Medulla oblongata (tissue), 1 donor: ENCODE data around the gene SNX20.

Experiments
- DNase-seq: peaks from one replicate; pipeline ENCODE4 v3.0.0-alpha.2; 2015; ENCODE audit errors: extremely low spot score

The SNX20 gene

GRCh38 chr16:50634947-50635346 is 46.2 kb downstream of the SNX20 start:
- no peak for DNase-seq

DNA sequence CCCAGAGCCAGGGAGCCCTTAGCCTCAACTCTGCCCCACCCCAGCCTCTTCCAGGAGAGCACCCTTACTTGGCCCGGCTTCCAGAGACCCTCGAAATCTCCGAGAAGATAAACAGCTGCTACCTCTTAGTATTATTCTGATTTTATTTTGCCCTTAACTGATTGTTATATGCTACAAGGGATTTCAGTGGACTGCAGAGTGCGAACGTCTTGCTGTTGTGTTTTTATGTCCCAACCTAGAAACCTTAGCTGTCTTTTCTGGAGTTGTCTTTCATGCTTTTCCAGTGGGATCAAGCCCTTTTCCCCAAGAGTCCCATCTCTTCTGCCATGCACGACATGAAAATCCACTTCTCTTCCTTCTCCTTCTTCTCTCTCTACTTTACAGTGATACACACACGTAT is 47.0 kb downstream of the SNX20 start:
- DNase-seq: no peak

DNA sequence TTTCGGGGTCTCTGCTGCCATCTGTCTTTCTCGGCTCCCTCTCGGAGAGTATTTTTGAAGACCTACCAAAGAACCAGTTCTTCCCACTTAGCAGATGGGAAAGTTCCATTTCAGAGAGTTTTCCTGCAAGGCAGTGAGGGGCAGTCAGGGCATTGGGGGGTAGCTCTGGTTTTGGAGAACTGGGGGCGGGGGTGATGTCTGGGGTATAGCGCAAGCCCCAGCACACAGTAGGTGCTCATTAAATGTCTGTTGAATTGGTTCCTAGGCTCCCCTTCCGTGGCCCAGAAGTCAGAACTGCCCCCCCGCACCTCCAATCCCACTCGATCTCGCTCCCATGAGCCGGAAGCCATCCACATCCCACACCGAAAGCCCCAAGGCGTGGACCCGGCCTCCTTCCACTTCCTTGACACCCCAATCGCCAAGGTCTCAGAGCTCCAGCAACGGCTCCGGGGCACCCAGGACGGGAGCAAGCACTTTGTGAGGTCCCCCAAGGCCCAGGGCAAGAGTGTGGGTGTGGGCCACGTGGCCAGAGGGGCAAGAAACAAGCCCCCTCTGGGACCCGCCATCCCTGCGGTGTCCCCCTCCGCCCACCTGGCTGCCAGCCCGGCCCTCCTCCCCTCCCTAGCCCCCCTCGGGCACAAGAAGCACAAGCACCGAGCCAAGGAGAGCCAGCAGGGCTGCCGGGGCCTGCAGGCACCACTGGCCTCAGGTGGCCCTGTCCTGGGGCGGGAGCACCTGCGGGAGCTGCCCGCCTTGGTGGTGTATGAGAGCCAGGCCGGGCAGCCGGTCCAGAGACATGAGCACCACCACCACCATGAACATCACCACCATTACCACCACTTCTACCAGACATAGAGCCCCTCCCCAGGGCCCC is 47.9 kb downstream of the SNX20 start:
- no peak for DNase-seq

- DNase-seq: no peak
These were observed 49.0 kb downstream of the SNX20 start for GRCh38 chr16:50631985-50632576.

DNA sequence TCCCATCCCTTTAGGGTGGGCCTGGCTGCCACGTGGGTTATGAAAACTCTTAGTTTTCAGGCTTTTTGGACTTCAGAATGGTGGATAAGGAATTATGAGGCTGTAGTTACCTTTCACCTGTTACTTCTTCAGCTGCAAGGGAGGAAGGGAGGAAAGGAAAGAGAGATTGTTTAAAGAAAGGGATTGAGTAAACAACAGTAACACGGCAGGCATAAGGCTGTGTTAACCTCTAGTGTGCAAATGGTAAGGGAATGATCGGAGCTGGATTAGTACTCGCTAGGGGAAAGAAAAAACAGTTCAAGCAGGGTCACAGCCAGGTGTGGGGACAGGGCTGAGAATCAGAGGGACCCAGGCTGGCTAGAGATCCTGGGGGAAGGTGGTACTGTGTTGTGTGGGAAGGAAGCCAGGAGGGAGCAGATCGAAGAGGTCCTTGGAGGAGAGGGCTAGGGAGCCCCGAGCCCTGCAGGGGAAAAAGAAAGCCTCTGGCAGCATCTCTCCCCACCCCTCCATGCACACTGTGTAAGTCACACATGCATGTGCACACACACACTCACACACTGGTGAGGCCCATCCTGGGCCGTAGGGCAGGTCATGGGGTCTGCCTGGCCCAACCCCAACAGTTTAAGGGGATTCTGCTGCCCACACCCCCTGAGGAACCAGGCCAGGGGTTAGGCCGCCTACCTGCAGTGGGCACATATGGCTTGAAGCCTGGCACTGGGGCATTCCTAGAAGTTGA is 49.7 kb downstream of the SNX20 start:
- DNase-seq: no peak

- no peak for DNase-seq
These were observed 50.6 kb downstream of the SNX20 start for GRCh38 chr16:50630394-50631020.

DNA sequence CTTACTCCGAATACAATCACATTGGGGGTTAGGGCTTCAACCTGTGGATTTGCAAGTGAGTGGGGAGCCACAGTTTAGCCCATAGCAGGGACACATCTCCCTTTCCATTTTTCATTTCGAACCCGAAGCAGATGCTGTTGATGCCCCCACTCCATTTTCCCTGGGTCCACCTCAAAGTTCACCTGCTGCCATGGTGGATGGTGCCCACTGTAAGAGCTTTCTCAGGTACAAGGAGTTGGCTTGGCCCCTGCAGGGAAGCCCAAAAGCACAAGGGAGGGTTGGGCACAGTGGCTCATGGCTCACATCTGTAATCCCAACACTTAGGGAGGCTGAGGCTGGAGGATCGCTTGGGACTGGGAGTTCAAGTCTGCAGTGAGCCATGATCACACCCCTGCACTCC is 51.8 kb downstream of the SNX20 start:
- DNase-seq: no peak

DNA sequence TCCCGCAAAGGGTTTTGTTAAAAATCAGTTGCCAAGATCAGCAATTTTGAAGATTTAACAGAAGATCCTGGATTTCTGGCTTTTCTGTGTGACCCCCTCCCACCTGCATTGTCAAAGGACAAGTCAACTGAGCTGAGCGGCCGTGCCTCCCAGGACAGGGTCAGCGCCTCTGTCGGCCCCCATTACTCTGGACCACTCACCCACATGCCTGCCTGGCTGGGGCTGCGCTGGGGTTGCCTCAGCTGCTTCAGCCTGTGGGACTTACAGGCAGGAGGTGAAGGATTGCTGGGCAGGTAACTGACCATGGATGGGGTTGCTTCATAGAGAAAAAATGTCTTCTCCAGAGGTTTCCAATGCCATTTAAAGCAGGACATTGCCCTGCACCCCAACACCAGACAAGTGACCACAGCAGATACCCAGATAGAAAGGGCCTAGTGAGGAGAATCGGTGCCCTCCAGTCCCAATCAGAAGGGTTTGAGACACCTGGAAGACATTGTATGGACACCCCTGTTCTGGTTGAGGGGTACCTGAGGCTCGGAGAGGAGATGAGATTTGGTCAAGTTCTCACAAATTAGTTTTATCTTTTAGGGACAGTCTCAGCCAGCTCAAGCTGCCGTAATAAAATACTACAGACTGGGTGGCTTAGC is 52.8 kb downstream of the SNX20 start:
- DNase-seq: no peak

DNA sequence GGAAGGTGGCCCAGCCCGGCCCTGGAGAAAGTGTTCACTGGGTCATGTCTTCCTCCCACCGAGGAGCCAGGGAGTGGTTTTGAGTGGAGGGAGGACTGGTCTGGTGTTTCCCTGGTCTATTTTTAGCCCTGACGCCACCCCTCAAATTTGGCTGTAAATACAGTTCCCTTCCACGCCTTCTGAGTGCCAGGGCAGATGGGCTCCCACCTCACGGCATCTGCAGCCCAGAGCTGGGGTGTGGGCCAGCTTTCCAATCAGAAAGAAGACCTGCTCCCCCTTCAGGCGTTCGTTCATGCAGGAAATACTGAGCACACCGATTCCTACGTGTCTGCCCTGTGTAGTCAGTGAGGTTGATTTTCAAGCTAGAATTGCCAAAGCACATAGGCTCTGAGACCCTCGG is 53.7 kb downstream of the SNX20 start:
- peak; percentile 50 for DNase-seq

- DNase-seq: no peak
These were observed 54.2 kb downstream of the SNX20 start for GRCh38 chr16:50626868-50627267.

- no peak for DNase-seq
These were observed 55.7 kb downstream of the SNX20 start for GRCh38 chr16:50625374-50625773.

DNA sequence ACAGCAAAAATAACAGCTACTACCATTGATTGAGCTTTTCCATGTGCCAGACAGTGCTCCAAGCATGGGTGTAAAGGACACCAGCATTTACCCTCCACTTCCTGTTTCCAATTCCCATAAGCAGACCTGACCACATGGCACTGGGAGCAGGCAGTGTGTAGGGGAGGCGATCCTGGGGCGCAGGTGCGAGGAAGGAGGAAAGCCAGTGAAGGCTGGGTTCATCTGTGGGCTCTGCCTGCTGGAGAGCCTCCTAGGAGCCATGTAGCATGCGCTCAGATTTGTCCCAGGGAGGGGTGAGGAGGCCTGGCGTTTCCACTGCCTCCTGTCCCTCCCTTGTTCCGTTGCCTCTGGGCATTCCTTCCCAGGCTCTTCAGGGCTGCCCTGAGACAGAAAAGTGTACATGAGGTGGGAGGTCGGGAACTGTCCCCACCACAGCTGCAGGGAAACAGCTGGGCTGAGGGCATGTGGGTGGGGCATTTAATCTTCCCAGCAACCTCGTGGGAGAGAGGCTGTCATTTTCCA is 56.6 kb downstream of the SNX20 start:
- DNase-seq: no peak

DNA sequence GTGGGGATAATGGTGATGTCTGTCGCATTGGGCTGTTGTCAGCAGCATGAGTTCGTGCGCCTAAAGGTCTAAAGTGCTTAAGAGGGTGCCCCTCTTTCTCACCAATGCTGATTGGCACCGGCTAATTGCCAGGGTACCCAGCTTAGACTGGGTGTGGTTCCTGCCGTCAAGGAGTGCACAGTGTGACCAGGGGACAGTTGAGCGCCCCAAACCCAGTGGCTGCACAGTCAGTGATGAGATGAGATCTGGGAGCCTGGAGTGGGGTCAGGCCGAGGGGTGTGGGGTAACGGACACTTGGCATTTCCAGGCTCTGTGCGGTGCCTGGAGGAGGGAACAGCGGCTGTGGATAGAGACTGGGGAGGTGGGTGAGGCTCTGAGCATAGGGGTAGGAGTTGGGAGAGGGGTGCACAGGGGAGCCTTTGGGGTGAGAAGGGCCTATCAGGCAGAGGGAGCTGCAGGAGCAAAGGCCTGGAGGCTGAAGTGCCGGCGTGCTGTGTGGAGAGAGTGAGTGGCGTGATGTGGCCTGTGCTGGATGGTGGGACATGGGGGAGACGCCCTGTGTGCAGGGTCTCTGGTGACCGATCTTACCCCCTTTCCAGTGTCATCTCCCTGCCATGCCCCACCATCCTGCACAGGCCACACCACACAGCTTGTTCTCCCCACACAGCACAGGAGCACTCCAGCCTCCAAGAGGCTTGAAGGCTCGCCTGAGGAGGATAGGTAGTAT is 58.3 kb downstream of the SNX20 start:
- no peak for DNase-seq

DNA sequence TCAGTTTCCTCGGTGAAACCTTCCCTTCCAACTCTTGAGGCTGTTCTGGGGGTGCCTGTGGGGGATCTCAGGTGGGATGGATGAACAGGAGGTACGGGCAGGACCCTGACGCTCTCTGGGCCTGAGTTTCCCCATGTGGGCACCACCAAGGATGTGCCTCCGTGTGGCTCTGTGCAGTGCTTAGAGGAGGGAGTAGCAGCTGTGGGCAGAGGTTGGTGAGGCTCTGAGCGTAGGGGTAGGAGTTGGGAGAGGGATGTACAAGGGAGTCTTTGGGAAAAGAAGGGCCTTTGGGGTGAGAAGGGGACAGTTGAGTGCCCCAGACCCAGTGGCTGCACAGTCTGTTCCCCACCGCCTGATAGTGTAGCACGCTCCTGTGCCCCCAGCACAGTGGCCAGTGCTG is 59.1 kb downstream of the SNX20 start:
- no peak for DNase-seq
